Ovary (tissue), 9 donors: Measurements from ENCODE around the gene SIGLEC1. TPM values are rescaled to one million over a fixed set of nuclear protein-coding genes. Genes with fewer than 3 reads are reported as not detected.
A peak's percentile ranks its signal among the peaks of the same experiment; 100 is the strongest.

ENCODE experiments used
- DNase-seq, 5 donors: peaks; one replicate each; pipeline ENCODE4 v3.0.0-alpha.2; 2019 to 2020
- H3K27ac ChIP-seq, 2 donors: fragments of 200-600 bp; one replicate each; pipeline versions ENCODE4 v1.5.1 to v1.8.0; 2019 to 2022
- H3K27me3 ChIP-seq: fragments of 200-600 bp; one replicate; pipeline ENCODE4 v1.8.0; 2022
- H3K36me3 ChIP-seq: fragments of 200-600 bp; sonication (generic); one replicate; pipeline ENCODE4 v1.5.1; 2019
- H3K4me1 ChIP-seq: one replicate; pipeline ENCODE4 v1.8.1; 2013; ENCODE audit warnings: mild to moderate bottlenecking, moderate library complexity; ENCODE audit not compliant: insufficient read depth
- H3K4me3 ChIP-seq: fragments of 200-600 bp; sonication (generic); one replicate; pipeline ENCODE4 v1.5.1; 2017
- H3K9me3 ChIP-seq, 2 donors: fragments of 200-600 bp in 1 of 2; sonication (generic) in 1 of 2; one replicate each; pipeline versions ENCODE4 v1.5.1 to v1.8.1; 2013 to 2019; ENCODE audit warnings: mild to moderate bottlenecking in 1 of 2, moderate library complexity in 1 of 2
- CTCF ChIP-seq, 3 donors: fragments of 450-650 bp in 2 of 3; fragments of 200-600 bp in 1 of 3; IDR thresholded peaks; one replicate each; pipeline versions ENCODE4 v1.5.1 to v1.8.0; 2016 to 2022; ENCODE audit warnings: antibody characterized with exemption in 3 of 3, mild to moderate bottlenecking in 1 of 3
- EP300 ChIP-seq: sonication (generic); formaldehyde crosslinking; IDR thresholded peaks from one replicate; pipeline ENCODE4 v1.6.1; 2017; ENCODE audit warnings: antibody characterized with exemption
- POLR2A ChIP-seq: fragments of 450-650 bp; IDR thresholded peaks from one replicate; pipeline ENCODE4 v1.6.1; 2017; ENCODE audit warnings: antibody characterized with exemption, mild to moderate bottlenecking, moderate library complexity
- WGBS, 3 donors: extraction: QIAGEN DNeasy Blood & Tissue Kit in 1 of 3; methylation state at CpG; one replicate each; pipeline versions ENCODE4 v1.1.5 to v1.1.7; 2013 to 2017; 5-methylcytosine and 5-hydroxymethylcytosine counted together
- intact Hi-C, 4 donors: fragments of 100-400 bp; cut with DNase I; formaldehyde crosslinking; loops; one replicate each; pipeline versions ENCODE4 v1.11.0 to v1.15.1; 2022 to 2023
- polyA plus RNA-seq, 2 donors: library from polyadenylated mRNA; stranded (reverse); fragments of 200-250 nt in 1 of 2; fragments of 350-450 nt in 1 of 2; fragmentation: Illumina TruSeq in 1 of 2; extraction: RNeasy Lipid Tissue Mini Kit (QIAGEN cat#74804) in 1 of 2; gene quantifications; one replicate each; pipeline ENCODE4 v1.2.3, GENCODE V29; 2013 to 2014
- total RNA-seq, 7 donors: library from RNA; depleted of rRNA in 2 of 7; stranded (reverse); fragments of >200 nt in 2 of 7; fragmentation: NEBNext Ultra II Directional in 3 of 7; extraction: Animal tissue kit (Norgen Biotek cat#: 25700) in 3 of 7; gene quantifications; one replicate each; pipeline versions ENCODE4 v1.1.0 to v1.2.4, GENCODE V29; 2016 to 2023
- donor health status: DM: no; HTN: no; CAD: no; lungs with moderate emphysema.
- donor health status: DM: no; HTN: no; CAD: no.
- donor health status: Bipolar disorder and iron deficiency.
- donor health status: DM: yes; HTN: yes; CAD: no.
- donor health status: DM: no; HTN: no; CAD: no.
- donor health status: DM: yes; HTN: yes; CAD: no.

SIGLEC1 gene
- total and polyA plus RNA-seq, 9 donors, result 0.48 to 11.5 (median 1.9) TPM

GRCh38 chr20:3751675-3752385 lies 39.4 kb upstream of the SIGLEC1 start:
- 76 to 80% (median 78%) methylated on average over 70 to 95 of the region's 95 CpGs for WGBS, 3 donors
- H3K27me3 ChIP-seq, result no peaks in the 10 kb centered on the region
- no peak overlapping the region for H3K4me3 ChIP-seq
- intact Hi-C loops, result no loop called here
- no peak for TF ChIP-seq POLR2A
- TF ChIP-seq EP300, result no peak
- TF ChIP-seq CTCF (IDR thresholded peaks at IDR 0.05), result no peak
- H3K4me1 ChIP-seq, result no peaks in the 10 kb centered on the region
- no peak overlapping the region for H3K27ac ChIP-seq
- no peaks in the 10 kb centered on the region for H3K36me3 ChIP-seq
- DNase-seq, result no peak
- no peaks in the 10 kb centered on the region for H3K9me3 ChIP-seq

GRCh38 chr20:3751305-3751674 lies 38.9 kb upstream of the SIGLEC1 start:
- TF ChIP-seq EP300, result no peak
- TF ChIP-seq CTCF (IDR thresholded peaks at IDR 0.05), result no peak
- TF ChIP-seq POLR2A, result no peak
- no peak overlapping the region for H3K4me3 ChIP-seq
- H3K9me3 ChIP-seq, result no peaks in the 10 kb centered on the region
- no peak for DNase-seq
- H3K36me3 ChIP-seq, result no peaks in the 10 kb centered on the region
- WGBS, 3 donors, result 84 to 86% (median 85%) methylated on average over 29 to 31 of the region's 31 CpGs
- no peaks in the 10 kb centered on the region for H3K4me1 ChIP-seq
- H3K27ac ChIP-seq, result no peak overlapping the region
- intact Hi-C loops, result no loop called here
- H3K27me3 ChIP-seq, result no peaks in the 10 kb centered on the region

GRCh38 chr20:3749689-3750531 lies 37.5 kb upstream of the SIGLEC1 start:
- peak in 1 of 3 donors; percentile 12 for TF ChIP-seq CTCF (IDR thresholded peaks at IDR 0.05)
- no peak for TF ChIP-seq EP300
- H3K4me3 ChIP-seq, result no peak overlapping the region
- no peaks in the 10 kb centered on the region for H3K9me3 ChIP-seq
- H3K36me3 ChIP-seq, result no peaks in the 10 kb centered on the region
- intact Hi-C loops, result no loop called here
- DNase-seq, result no peak
- no peak overlapping the region for H3K27ac ChIP-seq
- no peaks in the 10 kb centered on the region for H3K27me3 ChIP-seq
- H3K4me1 ChIP-seq, result no peaks in the 10 kb centered on the region
- WGBS, 3 donors, result 77 to 81% (median 80%) methylated on average over 64 to 72 of the region's 72 CpGs

GRCh38 chr20:3749087-3749688 lies 36.8 kb upstream of the SIGLEC1 start:
- Histone ChIP-seq H3K36me3 (no peaks in the 10 kb centered on the region), H3K27me3 (no peaks in the 10 kb centered on the region), H3K9me3 (no peaks in the 10 kb centered on the region), H3K4me1 (no peaks in the 10 kb centered on the region), H3K27ac (no peak overlapping the region), H3K4me3 (no peak overlapping the region)
- 76 to 83% (median 78%) methylated on average over 23 to 24 of the region's 24 CpGs for WGBS, 3 donors
- no peak for DNase-seq
- intact Hi-C loops, result no loop called here
- TF ChIP-seq CTCF (IDR thresholded peaks at IDR 0.05) (no peak), EP300 (no peak), POLR2A (no peak)
